HG02610 (cell line): ENCODE data around the gene ENTPD8.
A peak's percentile ranks its signal among the peaks of the same experiment; 100 is the strongest.
"Not testable (repeated sequence)": the region's sequence is repeated elsewhere in the genome, so short reads cannot be mapped to it uniquely, and the experiment has no call there.

Experiments
- ATAC-seq: cut with Tn5 transposase; IDR thresholded peaks from one replicate; pipeline ENCODE4 v1.9.1; 2021; ENCODE audit warnings: mild to moderate bottlenecking, moderate library complexity; ENCODE audit not compliant: unreplicated experiment

Gene ENTPD8

DNA sequence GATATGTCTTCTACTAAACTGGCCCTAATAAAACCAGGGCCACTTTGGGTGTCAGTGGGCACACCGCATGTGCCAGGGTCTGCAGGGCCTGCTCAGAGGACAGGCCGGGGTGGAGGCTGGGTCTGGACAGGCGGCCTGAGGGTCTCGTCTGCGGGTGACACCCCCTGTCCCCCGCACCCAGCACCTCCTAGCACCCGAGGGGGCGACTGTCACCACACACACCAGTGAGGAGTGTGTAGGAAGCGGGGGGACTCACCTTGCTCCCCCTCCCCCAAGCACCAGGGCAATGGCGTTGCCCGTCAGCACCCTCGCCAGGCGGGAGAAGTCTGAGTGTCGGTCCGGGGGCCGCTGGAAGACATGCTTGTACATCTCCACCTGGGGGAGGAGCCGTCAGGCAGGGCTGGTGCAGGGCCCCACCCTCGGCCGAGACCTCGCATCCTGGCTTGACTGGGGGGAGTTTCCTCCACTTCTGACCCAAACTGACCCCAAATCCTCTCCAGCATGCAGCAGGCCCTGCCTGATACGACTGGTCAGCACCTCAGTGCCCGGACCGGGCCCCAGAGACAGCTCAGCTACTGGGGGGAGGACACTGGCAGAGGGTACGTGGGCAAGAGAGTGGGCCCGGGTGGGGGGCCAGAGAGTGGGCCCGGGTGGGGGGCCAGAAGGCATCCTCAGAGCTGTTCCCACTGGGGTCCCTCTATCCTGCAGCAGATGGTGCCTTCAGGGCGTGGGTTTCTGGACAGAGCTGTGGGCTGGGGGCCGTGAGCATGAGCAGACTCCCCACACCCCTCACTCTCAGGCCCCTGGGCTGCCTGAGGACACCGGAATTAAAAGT lies 36.8 kb upstream of the ENTPD8 start:
- ATAC-seq, result no peak

DNA sequence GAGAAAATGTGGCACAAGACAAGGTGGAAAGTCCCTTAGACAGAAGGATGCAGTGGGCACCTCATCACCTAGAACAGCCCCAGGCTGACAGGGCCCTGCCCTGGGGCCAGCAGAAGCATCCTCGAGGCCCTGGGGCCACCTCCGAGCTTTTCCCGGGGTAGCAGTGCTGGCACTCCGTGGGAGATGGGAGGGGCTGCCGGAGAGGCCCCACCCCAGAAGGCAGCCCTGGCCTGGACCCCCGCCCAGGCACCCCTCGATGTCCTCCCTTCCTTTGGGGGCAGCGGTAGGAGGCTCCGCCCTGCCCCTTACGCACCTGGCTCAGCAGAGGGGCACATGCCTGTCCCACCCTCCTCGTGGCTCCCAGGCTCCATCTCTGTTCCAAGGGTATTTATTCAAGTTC lies 35.7 kb upstream of the ENTPD8 start:
- no peak for ATAC-seq

DNA sequence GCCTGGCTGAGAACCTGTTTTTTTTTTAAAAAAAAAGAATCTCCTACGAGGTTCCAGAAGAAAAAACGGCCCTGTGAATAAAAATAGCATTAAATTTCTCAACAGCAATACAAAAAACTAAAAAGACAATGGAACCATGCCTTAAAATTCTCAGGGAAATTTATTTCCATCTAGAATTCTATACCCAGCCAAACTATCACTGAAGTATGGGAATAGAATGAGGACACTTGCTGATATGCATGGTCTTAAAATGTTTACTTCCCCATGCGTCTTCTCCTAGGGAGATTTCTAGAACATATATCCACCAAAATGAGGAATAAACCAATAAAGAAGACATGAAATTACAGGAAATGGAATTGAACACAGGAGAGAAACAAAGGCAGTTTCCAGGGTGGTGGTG lies 34.5 kb upstream of the ENTPD8 start:
- ATAC-seq, result no peak

DNA sequence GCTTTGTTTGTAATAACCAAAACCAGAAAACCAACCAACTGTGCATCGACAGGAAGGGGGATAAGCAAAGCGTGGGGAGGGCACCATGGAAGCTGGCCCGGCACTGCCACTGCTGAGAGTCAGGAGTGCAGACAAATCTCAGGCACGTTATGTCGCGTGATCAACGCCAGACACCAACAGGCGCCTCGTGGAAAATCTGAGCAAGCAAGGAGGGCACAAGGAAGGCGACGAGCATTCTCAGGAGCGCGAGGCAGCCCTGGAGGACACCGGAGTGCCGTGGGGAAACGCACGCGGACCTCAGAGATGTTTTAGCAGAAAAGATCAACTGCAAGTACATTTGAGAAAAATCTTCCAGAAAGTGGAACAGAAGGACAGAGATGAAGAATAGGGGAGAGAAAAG lies 33.1 kb upstream of the ENTPD8 start:
- ATAC-seq, result no peak

DNA sequence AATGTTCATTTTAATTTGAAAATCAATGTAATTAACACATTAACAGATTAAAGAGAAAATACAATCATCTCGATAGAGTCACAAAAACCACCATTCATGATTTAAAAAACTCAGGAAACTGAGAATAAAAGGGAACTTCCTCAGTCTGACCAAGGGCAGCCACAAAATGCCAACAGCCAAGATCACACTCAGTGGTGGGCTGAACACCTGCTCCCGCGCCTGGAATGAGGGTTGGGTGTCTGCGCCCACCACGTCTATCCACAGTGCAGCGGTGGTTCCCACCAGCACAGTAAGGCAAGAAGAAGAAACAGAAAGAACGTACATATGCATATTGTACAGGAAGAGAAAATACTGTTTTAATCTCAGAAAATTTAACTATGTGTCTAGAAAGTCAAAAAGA lies 29.6 kb upstream of the ENTPD8 start:
- no peak for ATAC-seq

DNA sequence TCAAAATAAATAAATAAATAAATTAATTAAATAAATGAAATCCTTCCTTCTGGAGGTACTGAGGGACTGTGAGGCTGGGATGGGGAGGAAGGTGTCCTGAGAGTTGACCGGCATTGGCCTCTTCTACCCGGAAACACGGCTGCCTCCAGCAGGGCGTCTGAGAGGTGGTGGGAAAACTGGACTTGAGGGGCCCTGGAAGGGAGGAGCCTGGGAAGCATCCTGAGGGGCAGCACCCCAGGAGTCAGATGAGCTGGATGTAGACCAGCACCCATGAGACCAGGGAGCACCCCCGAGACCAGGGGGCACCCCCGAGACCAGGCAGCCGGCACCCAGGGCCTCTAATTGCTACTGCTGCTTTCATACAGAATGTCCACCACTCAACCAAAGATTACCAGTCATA lies 26.7 kb upstream of the ENTPD8 start:
- ATAC-seq, result no peak

DNA sequence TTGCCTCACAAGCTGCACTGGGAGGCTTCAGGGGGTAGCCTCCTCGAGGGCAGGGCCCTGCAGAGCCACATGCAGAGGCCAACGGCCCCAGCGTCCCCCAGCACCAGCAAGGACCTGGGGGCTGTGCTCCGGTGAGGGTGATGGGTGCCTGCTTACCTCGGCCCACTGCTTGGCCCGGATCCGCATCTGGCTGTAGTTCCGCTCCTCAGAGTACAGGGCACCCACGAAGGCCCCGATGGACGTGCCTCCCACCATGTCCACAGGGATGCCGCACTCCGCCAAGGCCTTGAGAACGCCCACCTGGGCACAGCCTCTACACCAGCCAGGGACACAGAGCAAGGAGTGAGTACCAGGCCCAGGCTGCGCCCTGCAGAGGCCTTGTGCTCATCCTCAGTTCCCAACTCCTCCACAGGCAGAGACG lies 26.0 kb upstream of the ENTPD8 start:
- no peak for ATAC-seq

DNA sequence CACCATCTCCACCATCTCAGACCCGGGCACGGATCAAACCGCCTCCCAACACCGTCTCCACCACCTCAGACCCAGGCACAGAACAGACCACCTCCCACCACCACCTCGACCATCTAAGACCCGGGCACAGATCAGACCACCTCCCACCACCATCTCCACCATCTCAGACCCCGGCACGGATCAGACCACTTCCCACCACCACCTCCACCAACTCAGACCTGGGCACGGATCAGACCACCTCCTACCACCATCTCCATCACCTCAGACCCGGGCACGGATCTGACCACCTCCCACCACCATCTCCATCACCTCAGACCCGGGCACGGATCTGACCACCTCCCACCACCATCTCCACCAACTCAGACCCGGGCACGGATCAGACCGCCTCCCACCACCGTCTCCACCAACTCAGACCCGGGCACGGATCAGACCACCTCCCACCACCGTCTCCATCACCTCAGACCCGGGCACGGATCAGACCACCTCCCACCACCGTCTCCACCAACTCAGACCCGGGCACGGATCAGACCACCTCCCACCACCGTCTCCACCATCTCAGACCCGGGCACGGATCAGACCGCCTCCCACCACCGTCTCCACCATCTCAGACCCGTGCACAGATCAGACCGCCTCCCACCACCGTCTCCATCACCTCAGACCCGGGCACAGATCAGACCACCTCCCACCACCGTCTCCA lies 25.4 kb upstream of the ENTPD8 start:
- ATAC-seq, result not testable (repeated sequence)

DNA sequence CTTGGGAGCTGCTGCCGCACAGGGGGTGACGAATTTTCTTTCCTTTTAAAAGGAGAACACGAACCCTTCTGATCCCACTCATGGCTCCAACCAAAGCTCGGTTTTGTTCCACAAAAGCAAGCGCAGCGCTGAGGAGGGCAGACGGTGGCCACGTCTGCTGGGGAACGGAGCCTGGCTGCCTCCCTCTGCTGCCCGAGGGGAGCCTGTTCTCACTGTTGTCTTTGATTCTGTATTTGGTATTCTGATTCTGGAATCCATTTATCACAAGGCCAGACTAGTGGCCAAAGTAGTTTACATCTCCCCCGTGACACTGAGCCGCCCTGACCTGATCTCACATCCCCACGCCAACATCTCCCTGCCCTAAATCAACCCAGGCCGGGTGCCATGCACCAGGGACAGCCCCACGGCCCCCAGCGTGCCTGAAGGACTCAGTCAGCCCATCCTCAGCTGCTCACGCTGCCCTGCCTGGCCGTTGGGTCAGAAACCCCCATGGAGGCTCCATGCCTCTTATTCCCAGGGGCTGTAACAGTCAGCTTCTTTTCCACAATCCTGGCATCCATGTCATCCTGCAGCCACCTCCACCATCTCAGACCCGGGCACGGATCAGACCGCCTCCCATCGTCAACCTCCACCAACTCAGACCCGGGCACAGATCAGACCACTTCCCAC lies 24.7 kb upstream of the ENTPD8 start:
- no peak for ATAC-seq

DNA sequence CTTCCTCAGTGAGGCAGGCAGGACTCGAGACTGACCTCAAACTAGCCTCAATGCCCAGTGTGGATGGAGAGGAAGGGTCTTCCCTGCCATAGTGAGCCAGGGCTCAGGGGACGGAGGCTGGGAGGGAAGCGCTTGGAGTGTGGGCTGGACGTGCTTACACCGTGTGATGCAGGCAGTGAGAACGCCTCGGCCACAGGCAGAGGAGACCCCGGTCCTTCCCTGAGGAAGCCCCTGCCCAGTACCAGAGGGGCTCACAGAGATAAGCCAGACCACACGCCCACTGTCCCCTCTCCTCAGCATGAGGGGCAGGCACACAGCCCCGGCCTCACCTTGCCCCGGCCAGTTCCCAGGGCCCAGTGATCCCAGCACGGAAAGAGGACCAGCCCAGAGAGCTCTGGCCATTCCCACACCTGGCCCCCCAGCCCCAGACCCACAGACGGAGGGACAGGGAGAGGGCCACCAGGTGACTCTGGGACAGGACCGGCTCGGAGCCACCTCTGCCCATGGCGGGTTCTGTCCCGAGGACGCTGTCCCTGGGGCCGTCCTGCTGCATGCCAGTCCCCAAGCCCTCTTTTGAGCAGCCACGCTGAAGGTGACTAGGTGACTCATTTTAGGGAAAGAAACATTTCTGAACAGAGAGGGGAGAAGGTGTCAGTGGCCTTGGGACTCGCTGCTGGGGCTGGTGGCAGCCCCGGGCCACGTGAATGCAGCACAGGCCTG lies 24.0 kb upstream of the ENTPD8 start:
- no peak for ATAC-seq

DNA sequence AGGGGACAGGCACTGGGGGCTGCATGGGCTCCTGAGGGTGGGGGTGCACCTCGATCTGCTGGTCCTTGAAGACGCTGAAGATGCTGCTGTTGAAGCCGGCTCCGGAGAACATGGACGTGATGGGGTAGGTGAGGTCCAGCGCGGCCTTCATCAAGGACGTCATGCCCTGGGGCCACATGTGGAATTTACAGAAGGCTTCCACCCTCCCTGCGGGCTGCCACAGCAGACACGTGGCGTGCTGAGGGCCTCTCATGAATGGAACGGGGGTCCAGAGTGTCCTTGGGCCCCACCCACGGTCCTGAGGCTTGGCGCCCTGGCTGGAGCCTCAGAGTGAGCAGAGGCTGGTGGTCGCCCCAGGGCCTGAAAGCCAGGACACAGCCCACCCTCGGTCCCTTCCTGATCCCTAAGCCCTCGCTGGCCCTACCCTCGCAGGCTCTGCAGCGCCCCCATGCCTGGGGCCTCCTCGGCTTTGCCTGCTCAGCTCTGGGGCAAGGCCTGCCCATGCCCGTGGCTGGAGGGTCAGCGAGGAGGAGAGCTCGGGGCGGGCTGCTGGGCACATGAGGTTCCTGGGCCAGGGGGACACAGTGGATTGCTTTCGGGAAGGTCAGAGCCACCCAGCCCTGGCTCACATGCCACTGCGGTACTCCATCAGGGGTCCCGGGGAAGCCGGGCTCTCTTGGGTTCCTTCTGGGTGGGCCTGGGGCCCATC lies 23.3 kb upstream of the ENTPD8 start:
- ATAC-seq, result no peak

DNA sequence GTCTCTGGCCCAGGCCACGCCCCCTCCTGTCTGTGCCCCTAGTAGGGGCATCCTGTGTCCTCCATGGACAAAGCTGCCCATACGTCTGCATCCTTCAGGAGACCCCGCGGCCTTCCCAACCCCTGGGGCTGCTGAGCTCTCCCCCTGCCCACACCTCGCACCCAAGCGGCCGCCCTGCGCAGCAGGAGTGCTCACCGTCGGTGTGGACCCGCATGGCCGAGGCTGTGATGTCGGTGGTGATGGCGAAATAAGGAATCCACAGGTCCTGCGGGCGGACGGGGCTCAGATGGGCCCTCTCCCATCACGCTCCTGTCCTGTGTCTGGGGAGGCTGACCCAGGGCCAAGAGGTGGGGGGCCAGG lies 22.8 kb upstream of the ENTPD8 start:
- no peak for ATAC-seq

DNA sequence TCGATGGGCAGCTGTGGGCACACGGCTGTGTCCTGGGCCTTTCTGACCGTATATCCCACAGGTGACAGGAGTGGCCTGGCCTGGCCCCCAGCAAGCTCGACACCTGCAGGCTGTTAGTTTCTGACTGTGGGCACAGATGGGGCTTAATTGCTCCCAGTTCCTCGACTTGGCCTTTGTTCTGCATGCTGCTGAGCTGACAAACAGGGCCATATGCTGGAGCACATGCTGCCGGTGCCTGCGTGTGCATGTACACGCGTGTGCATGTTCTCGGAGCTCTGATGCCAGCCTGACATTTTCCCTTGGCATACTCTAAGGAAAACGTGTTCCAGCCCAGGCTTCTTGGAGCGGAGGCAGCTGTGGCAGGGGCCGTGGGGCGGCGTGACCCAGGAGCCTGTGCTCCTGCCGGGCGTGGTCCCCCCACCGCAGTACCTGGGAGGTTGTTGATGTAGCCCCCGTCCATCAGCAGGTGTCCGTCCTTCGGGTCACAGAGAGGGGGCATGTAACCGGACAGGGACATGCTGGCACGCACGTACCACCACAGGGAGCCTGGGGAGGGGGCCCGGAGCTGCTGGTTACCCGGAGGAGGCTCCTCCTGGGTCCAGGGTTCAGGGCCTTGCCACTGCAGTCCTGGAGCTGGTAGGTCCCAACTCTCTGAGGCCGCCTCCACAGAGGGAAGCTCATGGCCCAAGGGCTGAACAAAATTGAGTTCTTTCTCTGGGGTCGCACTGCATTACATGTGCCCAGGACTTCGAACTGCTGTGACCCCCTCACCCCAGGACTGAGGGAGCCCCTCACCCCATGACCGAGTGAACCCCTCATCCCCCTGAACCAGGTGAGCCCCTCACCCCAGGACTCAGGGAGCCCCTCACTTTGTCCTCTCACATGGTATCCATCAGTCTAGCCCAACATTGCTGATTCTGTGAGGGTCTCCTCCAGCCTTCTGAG lies 22.1 kb upstream of the ENTPD8 start:
- ATAC-seq, result no peak

DNA sequence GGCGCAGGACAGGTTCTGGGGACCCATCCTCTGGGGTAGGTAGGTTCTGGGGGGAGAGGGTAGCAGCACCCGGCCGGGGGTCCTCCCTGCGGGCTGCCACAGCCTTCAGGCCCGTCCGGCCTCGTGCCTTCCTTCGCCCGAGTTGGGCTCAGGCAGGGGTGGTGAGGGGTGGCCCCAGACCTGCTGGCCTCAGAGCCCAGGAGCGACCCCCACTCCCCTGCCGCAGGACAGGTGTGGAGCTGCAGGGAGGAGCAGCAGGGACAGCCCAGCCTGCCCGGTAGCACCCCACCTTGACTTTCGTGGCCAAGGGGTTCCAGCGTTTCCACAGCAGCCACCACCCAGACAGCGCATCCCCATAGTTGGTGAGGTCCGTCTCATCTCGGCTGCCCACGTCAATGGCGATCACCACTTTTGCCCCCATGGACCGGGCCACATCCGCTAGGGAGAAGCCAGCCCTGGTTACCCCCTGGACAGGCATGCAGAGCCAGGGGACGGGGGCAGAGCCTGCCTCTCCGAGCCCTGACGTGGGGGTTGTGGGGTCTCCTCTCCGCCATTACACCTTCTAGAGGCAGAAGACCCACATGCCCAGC lies 21.3 kb upstream of the ENTPD8 start:
- ATAC-seq, result no peak

DNA sequence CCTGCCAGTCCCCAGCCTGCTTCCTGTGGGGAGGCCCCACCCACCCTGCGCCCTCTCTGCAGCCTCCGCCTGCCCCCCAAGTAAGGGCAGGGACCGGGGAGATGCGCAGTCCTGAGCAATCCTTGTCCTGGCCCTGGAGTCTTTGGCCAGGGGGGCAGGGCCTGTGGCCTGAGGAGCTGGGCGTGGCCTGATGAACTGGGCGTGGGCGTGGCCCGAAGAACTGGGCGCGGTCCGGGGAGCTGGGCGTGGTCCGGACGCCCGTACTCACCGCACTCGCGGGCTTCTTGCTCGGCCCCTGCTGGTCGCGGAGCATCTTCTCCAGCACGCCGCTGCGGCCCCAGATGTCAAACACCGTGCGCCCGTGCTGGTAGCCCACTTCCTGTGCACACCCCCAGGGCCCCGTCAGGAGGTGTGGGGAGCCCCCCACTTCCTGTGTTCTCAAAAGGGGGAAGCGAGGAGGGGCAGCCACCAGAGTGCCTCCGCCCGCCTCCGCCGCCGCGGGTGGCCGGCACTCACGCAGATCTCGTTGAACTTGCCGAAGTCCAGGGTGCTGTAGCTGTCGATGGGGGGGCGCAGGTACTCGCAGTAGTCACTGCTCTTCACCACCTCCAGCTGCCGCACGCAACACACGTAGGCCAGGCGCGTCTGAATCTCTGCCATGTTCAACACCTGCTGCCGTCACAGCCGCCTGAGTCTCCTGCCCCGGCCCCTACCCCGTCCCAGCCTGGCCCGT lies 20.7 kb upstream of the ENTPD8 start:
- ATAC-seq, result peak; percentile 44

DNA sequence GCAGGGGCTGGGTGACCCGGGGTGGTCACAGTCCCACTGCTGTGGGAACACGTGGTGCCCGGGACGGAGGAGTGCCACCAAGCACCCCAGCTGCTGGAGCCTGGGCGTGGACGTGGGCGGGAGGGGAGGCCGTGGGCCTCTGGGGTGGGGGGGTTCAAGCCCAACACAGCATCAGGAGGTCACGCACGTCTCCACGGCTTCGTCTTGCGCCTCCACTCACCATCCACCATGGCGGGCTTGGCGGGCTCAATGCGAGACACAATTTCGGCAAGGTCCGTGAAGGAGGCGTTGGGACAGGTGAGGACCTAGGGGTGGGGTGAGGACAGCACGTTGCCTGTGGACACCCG lies 20.1 kb upstream of the ENTPD8 start:
- ATAC-seq, result no peak

DNA sequence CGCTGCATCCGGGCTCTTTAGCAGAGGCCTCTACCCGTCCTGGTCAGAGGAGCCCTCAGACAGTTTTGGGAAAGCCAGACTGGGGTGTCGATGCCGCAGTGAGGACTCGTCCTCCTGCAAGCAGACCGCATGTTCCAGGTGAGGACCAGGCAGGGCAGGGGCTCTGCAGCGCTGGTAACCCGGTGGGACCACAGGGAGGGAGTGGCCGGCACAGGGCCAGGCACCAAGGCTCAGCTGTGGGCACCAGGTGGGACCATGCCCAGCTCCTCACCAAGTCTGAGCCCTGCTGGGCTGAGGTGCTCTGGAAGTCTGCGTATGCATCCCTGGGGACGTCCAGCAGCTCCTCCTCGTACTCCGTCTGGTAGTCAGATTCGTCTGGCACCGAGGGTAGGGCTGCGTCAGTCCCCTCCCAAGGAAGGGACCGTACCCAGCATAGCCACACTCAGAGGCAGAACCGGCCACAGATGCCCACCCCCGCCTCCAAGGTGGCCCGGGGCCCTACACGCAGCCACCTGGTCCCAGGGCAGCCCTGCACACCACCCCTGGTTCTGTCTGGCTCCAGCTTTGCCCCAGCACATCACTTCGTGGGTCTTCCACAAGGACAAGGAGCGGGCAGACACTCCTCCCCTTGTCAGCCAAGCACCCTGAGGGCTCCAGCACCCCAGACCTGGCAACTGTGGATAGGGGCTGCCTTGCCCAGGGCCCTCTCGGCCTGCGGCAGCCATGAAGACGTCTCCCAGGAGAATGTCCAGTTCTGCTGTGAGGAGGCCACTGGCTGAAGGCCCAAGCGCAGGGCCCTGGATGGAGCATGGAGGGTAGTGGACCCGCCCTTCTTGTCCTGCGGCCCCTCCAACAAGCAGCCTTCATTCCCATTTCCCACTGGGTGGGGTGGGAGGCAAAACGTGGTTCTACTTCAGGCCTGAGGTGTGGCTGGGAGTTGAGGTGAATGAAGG lies 19.5 kb upstream of the ENTPD8 start:
- no peak for ATAC-seq
